Colonic mucosa (tissue), 4 donors: ENCODE results near the gene CDC5L. TPM values are rescaled to one million over a fixed set of nuclear protein-coding genes. Genes with fewer than 3 reads are reported as not detected.
"Not testable (repeated sequence)": the region's sequence is repeated elsewhere in the genome, so short reads cannot be mapped to it uniquely, and the experiment has no call there.

ENCODE experiments used
- DNase-seq: peaks from one replicate; pipeline ENCODE4 v3.0.0-alpha.2; 2020
- H3K27ac ChIP-seq: fragments of 200-600 bp; one replicate; pipeline ENCODE4 v1.8.0; 2021
- H3K27me3 ChIP-seq: fragments of 200-600 bp; one replicate; pipeline ENCODE4 v1.8.0; 2021
- H3K36me3 ChIP-seq: fragments of 200-600 bp; one replicate; pipeline ENCODE4 v1.8.0; 2021
- H3K4me1 ChIP-seq: fragments of 200-600 bp; one replicate; pipeline ENCODE4 v1.8.0; 2021; ENCODE audit warnings: mild to moderate bottlenecking
- H3K4me3 ChIP-seq: fragments of 200-600 bp; one replicate; pipeline ENCODE4 v1.8.0; 2021
- H3K9ac ChIP-seq, 2 donors: one replicate each; pipeline ENCODE4 v1.7.0; 2013; ENCODE audit warnings: control low read depth in 2 of 2, low read depth in 2 of 2, low read length in 2 of 2
- H3K9me3 ChIP-seq: fragments of 200-600 bp; one replicate; pipeline ENCODE4 v1.8.0; 2021
- CTCF ChIP-seq: fragments of 200-600 bp; IDR thresholded peaks from one replicate; pipeline ENCODE4 v1.8.0; 2022; ENCODE audit warnings: antibody characterized with exemption, mild to moderate bottlenecking
- intact Hi-C: fragments of 100-400 bp; cut with DNase I; formaldehyde crosslinking; loops from one replicate; pipeline ENCODE4 v1.14.1; 2022
- total RNA-seq, 2 donors: library from RNA; stranded (reverse); fragmentation: NEBNext Ultra II Directional in 1 of 2; extraction: Animal tissue kit (Norgen Biotek cat#: 25700) in 1 of 2; gene quantifications; one replicate each; pipeline ENCODE4 v1.2.1, GENCODE V29; 2021
- donor health status: healthy.
- donor health status: DM: no; HTN: no; CAD: no.
- donor health status: DM: no; HTN: no; CAD: no.

Gene CDC5L
- total RNA-seq, 2 donors from 2014 or later = 20.6 to 20.8 TPM

DNA sequence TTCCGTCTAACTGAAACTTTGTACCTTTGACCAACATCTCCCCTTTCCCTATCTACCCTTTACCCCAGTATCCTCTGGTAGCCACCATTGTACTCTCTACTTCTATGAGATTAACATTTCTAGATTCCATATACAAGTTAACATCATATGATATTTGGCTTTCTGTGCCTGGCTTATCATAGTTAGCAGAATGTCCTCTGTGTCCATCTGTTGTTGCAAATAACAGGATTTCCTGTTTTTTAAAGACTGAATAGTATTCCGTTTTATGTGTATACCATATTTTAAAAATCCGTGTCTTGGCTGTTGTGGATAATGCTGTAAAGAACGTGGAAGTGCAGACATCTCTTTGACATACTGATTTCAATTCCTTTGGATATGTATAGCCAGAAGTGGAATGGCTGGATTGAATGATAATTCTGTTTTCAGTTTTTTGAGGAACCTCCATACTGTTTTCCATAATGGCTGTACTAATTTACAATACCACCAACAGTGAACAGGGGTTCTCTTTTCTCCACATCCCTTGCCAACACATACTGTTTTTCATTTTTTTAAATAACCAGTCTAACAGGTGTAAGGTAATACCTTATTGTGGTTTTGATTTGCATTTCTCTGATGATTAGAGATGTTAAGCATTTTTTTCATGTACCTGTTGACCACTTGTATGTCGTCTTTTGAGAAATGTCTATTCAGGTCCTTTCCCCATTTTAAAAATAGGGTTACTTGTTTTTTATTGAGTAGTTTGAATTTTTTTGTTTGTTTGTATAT lies 53.8 kb downstream of the CDC5L start:
- no peak overlapping the region for H3K4me3 ChIP-seq
- H3K36me3 ChIP-seq = no peaks in the 10 kb centered on the region
- H3K27me3 ChIP-seq = no peaks in the 10 kb centered on the region
- DNase-seq = no peak
- no peak overlapping the region for H3K9ac ChIP-seq
- no peaks in the 10 kb centered on the region for H3K4me1 ChIP-seq
- no peaks in the 10 kb centered on the region for H3K9me3 ChIP-seq
- TF ChIP-seq CTCF = no peak
- intact Hi-C loops = no loop called here
- no peak overlapping the region for H3K27ac ChIP-seq

- no peaks in the 10 kb centered on the region for H3K27me3 ChIP-seq
- intact Hi-C loops = no loop called here
- H3K4me1 ChIP-seq = no peaks in the 10 kb centered on the region
- H3K27ac ChIP-seq = no peak overlapping the region
- TF ChIP-seq CTCF = no peak
- no peaks in the 10 kb centered on the region for H3K36me3 ChIP-seq
- H3K9ac ChIP-seq = no peak overlapping the region
- no peaks in the 10 kb centered on the region for H3K9me3 ChIP-seq
- no peak for DNase-seq
- no peak overlapping the region for H3K4me3 ChIP-seq
Observed at GRCh38 chr6:44442236-44442635, 54.7 kb downstream of the CDC5L start.

DNA sequence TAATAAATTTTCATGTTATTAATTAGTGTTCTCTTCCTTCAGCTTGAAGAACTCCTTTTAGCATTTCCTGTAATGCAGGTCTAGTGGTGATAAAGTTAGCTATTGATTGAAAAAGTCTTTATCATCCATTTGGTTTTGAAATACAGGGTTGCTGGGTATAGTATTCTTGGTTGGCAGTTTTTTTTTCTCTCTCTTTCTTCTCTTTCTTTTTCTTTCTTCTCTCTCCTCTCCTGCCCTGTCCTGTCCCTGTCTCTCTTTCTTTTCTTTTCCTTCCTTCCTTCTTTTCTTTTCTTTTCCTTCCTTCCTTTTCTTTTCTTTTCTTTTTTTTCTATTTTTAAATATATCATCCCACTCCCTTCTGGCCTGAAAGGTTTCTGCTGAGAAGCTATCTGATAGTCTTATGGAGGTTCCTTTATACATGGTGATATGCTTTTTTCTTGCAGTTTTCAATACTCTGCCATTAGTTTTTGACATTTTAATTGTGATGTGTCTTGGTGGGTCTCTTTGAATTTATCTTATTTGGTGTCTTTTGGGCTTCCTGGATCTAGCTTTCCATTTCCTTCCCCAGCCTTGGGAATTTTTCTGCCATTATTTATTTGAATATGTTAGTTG lies 55.4 kb downstream of the CDC5L start:
- peaks cover 4% of the 10 kb centered on the region for H3K36me3 ChIP-seq
- H3K27me3 ChIP-seq = no peaks in the 10 kb centered on the region
- H3K27ac ChIP-seq = no peak overlapping the region
- DNase-seq = no peak
- H3K4me3 ChIP-seq = no peak overlapping the region
- intact Hi-C loops = no loop called here
- no peaks in the 10 kb centered on the region for H3K9me3 ChIP-seq
- H3K9ac ChIP-seq = no peak overlapping the region
- no peaks in the 10 kb centered on the region for H3K4me1 ChIP-seq
- no peak for TF ChIP-seq CTCF

GRCh38 chr6:44444853-44445252 lies 57.3 kb downstream of the CDC5L start:
- intact Hi-C loops = no loop called here
- H3K9ac ChIP-seq = no peak overlapping the region
- DNase-seq = no peak
- H3K27me3 ChIP-seq = no peaks in the 10 kb centered on the region
- no peak overlapping the region for H3K4me3 ChIP-seq
- no peak for TF ChIP-seq CTCF
- H3K9me3 ChIP-seq = no peaks in the 10 kb centered on the region
- peaks cover 7% of the 10 kb centered on the region for H3K36me3 ChIP-seq
- no peak overlapping the region for H3K27ac ChIP-seq
- no peaks in the 10 kb centered on the region for H3K4me1 ChIP-seq

- H3K4me1 ChIP-seq = no peaks in the 10 kb centered on the region
- TF ChIP-seq CTCF = no peak
- no peak overlapping the region for H3K27ac ChIP-seq
- intact Hi-C loops = no loop called here
- H3K27me3 ChIP-seq = no peaks in the 10 kb centered on the region
- H3K9me3 ChIP-seq = no peaks in the 10 kb centered on the region
- H3K36me3 ChIP-seq = peaks cover 7% of the 10 kb centered on the region
- DNase-seq = no peak
- no peak overlapping the region for H3K9ac ChIP-seq
- H3K4me3 ChIP-seq = no peak overlapping the region
Observed at GRCh38 chr6:44446626-44447300, 59.3 kb downstream of the CDC5L start.

- H3K4me3 ChIP-seq, H3K9me3 ChIP-seq, intact Hi-C loops, H3K9ac ChIP-seq, H3K4me1 ChIP-seq, H3K27ac ChIP-seq, DNase-seq, H3K27me3 ChIP-seq, H3K36me3 ChIP-seq: not testable (repeated sequence)
Observed at GRCh38 chr6:44449181-44449580, 61.7 kb downstream of the CDC5L start.
